ENCODE results near the gene ARSK.

DNA sequence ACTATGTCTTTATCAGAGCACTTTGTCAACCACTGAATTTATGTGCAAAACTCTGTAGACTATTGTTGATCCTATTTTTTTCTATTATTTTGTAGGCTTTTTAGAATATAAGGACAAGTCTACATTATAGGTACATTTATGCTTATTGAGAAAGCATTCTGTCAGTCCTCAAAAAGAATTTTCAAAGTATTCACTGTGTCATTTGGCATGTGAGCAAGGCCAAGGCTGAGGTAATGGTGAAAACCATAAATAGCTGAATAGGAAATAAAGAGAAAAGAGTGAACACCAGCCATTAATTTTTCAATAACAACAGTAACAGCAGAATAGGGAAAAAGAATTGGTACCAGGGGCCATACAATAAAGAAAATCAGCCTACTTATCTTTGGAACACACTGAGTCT lies 21.1 kb upstream of the ARSK start:
- TF ChIP-seq, protein P1, sequence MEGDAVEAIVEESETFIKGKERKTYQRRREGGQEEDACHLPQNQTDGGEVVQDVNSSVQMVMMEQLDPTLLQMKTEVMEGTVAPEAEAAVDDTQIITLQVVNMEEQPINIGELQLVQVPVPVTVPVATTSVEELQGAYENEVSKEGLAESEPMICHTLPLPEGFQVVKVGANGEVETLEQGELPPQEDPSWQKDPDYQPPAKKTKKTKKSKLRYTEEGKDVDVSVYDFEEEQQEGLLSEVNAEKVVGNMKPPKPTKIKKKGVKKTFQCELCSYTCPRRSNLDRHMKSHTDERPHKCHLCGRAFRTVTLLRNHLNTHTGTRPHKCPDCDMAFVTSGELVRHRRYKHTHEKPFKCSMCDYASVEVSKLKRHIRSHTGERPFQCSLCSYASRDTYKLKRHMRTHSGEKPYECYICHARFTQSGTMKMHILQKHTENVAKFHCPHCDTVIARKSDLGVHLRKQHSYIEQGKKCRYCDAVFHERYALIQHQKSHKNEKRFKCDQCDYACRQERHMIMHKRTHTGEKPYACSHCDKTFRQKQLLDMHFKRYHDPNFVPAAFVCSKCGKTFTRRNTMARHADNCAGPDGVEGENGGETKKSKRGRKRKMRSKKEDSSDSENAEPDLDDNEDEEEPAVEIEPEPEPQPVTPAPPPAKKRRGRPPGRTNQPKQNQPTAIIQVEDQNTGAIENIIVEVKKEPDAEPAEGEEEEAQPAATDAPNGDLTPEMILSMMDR (IDR thresholded peaks at IDR 0.05; ENCODE audit: low read length) = no peak
- TF ChIP-seq EZH2 (IDR thresholded peaks at IDR 0.05; ENCODE audit: borderline replicate concordance, low read length) = no peak

All from OCI-LY1 (cell line).